ENCODE measurements around the gene ARHGAP45. TPM values are rescaled to one million over a fixed set of nuclear protein-coding genes. Genes with fewer than 3 reads are reported as not detected.
A peak's percentile ranks its signal among the peaks of the same experiment; 100 is the strongest.

ARHGAP45 gene
- total and polyA plus RNA-seq, 9 of the 15 experiments (the other 6 are each of a cell fraction or from before 2014, with no cell fraction given): 0.08 to 22.1 (median 4.2) TPM

DNA sequence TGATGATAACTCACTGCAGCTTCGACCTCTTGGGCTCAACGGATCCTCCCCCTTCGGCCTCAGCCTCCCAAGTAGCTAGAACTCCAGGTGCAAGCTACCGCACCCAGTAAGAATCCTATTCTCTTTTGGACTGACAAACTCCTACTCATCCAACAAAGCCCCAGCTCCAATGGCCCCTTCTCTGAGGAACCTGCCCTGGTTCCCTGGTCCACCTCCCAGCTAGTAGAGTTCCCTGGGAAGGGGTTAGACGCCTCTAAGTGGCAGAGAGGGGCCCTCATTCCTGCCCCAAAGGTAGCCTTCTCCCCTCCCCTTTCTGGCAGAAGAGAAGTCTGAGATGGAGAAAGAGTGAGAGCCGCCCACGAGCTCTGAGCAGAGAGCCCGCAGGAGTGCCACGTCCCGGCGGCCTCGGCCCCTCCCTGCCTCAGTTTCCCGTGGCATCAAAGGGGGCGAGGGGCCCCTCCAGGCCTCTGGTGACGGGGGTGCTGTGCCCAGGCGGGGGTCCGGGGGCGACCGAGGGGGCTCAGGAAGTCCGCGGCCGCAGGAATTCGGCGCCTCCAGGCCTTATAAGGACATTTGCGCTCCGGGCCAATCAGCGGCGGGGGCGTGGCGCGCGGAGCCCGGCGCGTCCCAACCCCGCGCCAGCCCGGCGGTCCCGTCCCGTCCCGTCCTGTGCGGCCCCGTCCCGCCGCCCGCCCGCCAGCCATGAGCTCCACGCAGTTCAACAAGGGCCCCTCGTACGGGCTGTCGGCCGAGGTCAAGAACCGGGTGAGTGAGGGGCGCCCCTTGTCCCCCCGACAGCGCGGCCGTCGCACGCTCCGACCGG is 40.8 kb upstream of the ARHGAP45 start, which contains the start of gene CNN2 (continued):
- TF ChIP-seq HOMEZ (CRISPR knock-in tag; IDR thresholded peaks at IDR 0.05) (no peak), NCOR1 (IDR thresholded peaks at IDR 0.05) (no peak), SMAD2 (IDR thresholded peaks at IDR 0.05; ENCODE audit: low read depth, low read length) (no peak), CBFB (CRISPR knock-in tag; IDR thresholded peaks at IDR 0.05) (no peak), NFIC (IDR thresholded peaks at IDR 0.05) (peak; percentile 59), JUN (IDR thresholded peaks at IDR 0.05; ENCODE audit: borderline replicate concordance, low read depth, low read length) (no peak), JUN (CRISPR knock-in tag; IDR thresholded peaks at IDR 0.05; ENCODE audit: borderline replicate concordance) (0 out of 2 replicates have a peak, but pooled peaks have one; percentile 20), UBTF (IDR thresholded peaks at IDR 0.05; ENCODE audit: borderline replicate concordance in 1 of 2, low read depth in 2 of 2, low read length in 2 of 2) (peak in 1 of 2 experiments; percentile 50; a peak in 1 of 4 replicates), ZNF717 (CRISPR knock-in tag; IDR thresholded peaks at IDR 0.05) (no peak), RBBP5 (IDR thresholded peaks at IDR 0.05; ENCODE audit: borderline replicate concordance, insufficient read depth, low read length, poor library complexity, severe bottlenecking) (no peak), ZFP30 (CRISPR knock-in tag; IDR thresholded peaks at IDR 0.05; ENCODE audit: borderline replicate concordance) (no peak), HMG20B (CRISPR knock-in tag; IDR thresholded peaks at IDR 0.05) (peak; percentile 23; the same call in 1 of the 2 replicates), BRF1 (IDR thresholded peaks at IDR 0.05; ENCODE audit: borderline replicate concordance, extremely low read depth, insufficient read length) (no peak), KLF13 (tag; IDR thresholded peaks at IDR 0.05; ENCODE audit: borderline replicate concordance, low read depth) (0 out of 2 replicates have a peak, but pooled peaks have one; percentile 10), SIRT6 (IDR thresholded peaks at IDR 0.05; ENCODE audit: low read depth, low read length) (no peak), POLR2B (IDR thresholded peaks at IDR 0.05; ENCODE audit: low read depth, partially characterized antibody) (peak; percentile 50), ZEB2 (IDR thresholded peaks at IDR 0.05) (peak; percentile 63; the same call in 1 of the 2 replicates), NR2C2 (CRISPR knock-in tag; IDR thresholded peaks at IDR 0.05) (no peak), NR2C2 (tag; IDR thresholded peaks at IDR 0.05) (no peak; the same call in 1 of the 2 replicates)
- TF ChIP-seq, protein P1, sequence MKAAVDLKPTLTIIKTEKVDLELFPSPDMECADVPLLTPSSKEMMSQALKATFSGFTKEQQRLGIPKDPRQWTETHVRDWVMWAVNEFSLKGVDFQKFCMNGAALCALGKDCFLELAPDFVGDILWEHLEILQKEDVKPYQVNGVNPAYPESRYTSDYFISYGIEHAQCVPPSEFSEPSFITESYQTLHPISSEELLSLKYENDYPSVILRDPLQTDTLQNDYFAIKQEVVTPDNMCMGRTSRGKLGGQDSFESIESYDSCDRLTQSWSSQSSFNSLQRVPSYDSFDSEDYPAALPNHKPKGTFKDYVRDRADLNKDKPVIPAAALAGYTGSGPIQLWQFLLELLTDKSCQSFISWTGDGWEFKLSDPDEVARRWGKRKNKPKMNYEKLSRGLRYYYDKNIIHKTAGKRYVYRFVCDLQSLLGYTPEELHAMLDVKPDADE (conservative IDR thresholded peaks at IDR 0.05; ENCODE audit: control insufficient read depth, low read depth, low read length): no peak; the same call in 1 of the 2 replicates
